Epithelial cell of proximal tubule (primary cell): ENCODE measurements around the gene FBXO31. TPM values are rescaled to one million over a fixed set of nuclear protein-coding genes. Genes with fewer than 3 reads are reported as not detected.
A peak's percentile ranks its signal among the peaks of the same experiment; 100 is the strongest.
"Not testable (repeated sequence)": the region's sequence is repeated elsewhere in the genome, so short reads cannot be mapped to it uniquely, and the experiment has no call there.

ENCODE experiments used
- DNase-seq: peaks from one replicate; pipeline ENCODE4 v3.0.0-alpha.2; 2011; ENCODE audit warnings: low read depth
- H3K4me3 ChIP-seq: 2 replicates; pipeline ENCODE4 v1.5.1; 2011; ENCODE audit warnings: low read depth, mild to moderate bottlenecking, low read length
- total RNA-seq: library from RNA; depleted of rRNA; stranded (reverse); fragments of >200 nt; gene quantifications from 2 replicates; pipeline ENCODE4 v1.2.3, GENCODE V29; 2015
- TF ChIP-seq, protein P1 (sequence below): conservative IDR thresholded peaks from 2 replicates; pipeline ENCODE4 v1.5.1; 2012; ENCODE audit warnings: low read depth, mild to moderate bottlenecking, low read length

Gene FBXO31
- total RNA-seq, 1 donor from 2014 or later: 18.0 TPM

- no peak for DNase-seq
- TF ChIP-seq, protein P1, sequence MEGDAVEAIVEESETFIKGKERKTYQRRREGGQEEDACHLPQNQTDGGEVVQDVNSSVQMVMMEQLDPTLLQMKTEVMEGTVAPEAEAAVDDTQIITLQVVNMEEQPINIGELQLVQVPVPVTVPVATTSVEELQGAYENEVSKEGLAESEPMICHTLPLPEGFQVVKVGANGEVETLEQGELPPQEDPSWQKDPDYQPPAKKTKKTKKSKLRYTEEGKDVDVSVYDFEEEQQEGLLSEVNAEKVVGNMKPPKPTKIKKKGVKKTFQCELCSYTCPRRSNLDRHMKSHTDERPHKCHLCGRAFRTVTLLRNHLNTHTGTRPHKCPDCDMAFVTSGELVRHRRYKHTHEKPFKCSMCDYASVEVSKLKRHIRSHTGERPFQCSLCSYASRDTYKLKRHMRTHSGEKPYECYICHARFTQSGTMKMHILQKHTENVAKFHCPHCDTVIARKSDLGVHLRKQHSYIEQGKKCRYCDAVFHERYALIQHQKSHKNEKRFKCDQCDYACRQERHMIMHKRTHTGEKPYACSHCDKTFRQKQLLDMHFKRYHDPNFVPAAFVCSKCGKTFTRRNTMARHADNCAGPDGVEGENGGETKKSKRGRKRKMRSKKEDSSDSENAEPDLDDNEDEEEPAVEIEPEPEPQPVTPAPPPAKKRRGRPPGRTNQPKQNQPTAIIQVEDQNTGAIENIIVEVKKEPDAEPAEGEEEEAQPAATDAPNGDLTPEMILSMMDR: no peak
- H3K4me3 ChIP-seq: peak overlapping the region; percentile 54
Measured at GRCh38 chr16:87384162-87384874, 742 bp upstream of the FBXO31 start.

DNA sequence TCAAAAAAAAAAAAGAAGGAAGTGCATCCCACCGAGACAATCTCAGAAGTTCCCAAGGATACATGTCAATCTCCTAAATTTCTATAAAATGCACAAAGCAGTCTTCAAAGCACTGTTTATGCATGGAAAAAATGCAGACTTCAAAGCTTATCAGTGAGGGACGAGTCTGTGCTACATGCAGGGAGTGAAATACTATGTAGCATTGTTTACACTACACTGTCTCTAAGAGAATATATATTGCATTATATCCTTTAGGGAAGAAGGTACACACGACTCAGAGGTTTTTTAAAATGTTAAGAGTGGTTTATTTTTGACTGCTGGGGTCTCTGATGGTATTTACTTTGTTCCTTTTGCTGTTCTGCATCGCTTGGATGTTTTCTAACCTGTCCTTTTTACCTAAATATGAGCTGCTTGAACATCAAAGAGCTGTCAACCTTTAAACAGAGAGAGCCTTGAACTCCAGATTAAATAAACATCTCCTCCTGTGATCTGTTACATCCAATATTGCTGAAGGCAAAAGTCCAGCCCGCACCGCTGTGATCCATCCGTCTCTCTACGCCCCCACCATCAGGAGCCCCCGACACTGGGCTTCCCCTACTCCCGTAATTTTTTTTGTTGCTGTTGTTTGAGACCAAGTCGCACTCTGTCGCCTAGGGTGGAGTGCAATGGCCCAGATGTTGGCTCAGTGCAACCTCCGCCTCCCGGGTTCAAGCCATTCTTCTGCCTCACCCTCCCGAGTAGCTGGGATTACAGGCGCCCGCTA lies 1.4 kb downstream of the FBXO31 start:
- peak overlapping the region; percentile 54 for H3K4me3 ChIP-seq
- no peak for DNase-seq
- TF ChIP-seq, protein P1: no peak

- TF ChIP-seq, protein P1: no peak
- DNase-seq: no peak
- H3K4me3 ChIP-seq: peak overlapping the region; percentile 34
Measured at GRCh38 chr16:87380881-87381280, 2.7 kb downstream of the FBXO31 start.

DNA sequence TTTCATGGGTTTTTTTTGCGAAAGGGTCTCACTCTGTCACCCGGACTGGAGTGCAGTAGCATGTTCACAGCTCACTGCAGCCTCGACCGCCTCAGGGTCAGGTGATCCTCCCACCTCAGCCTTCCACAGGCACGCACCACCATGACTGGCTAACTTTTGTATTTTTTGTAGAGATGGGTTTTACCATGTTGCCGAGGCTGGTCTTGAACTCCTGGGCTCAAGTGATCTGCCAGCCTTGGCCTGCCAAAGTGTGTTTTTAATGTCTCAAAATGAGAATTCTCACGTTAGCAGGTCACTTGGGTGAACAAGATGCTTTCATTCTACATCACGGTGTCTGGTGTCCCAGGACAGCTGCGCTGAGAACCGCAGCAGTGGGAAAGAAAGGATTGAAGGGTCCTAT lies 3.2 kb downstream of the FBXO31 start:
- TF ChIP-seq, protein P1: no peak
- H3K4me3 ChIP-seq: no peak overlapping the region
- no peak for DNase-seq

- H3K4me3 ChIP-seq, DNase-seq: not testable (repeated sequence)
Measured at GRCh38 chr16:87379312-87379752, 4.2 kb downstream of the FBXO31 start.

- H3K4me3 ChIP-seq: no peak overlapping the region
- no peak for DNase-seq
- TF ChIP-seq, protein P1: no peak
Measured at GRCh38 chr16:87376660-87377059, 6.9 kb downstream of the FBXO31 start.

- TF ChIP-seq, protein P1: no peak
- no peak for DNase-seq
- H3K4me3 ChIP-seq: no peak overlapping the region
Measured at GRCh38 chr16:87375426-87376135, 8.0 kb downstream of the FBXO31 start.
